Activated T-cell treated with anti-CD3 and anti-CD28 coated beads, Interleukin-2, amount 50 U/mL, for 72 hours (primary cell): ENCODE data around the gene MRTO4. TPM values are rescaled to one million over a fixed set of nuclear protein-coding genes. Genes with fewer than 3 reads are reported as not detected.
"Not testable (repeated sequence)": the region's sequence is repeated elsewhere in the genome, so short reads cannot be mapped to it uniquely, and the experiment has no call there.

Experiments
- ATAC-seq, 2 donors: fragments of 150-1000 bp; cut with Tn5 transposase; replicated peaks in 1 of 2; 2 replicates each; pipeline ENCODE4 v1.10.0; 2021; ENCODE audit warnings: moderate library complexity in 2 of 2, mild to moderate bottlenecking in 1 of 2
- DNase-seq, 2 donors: peaks; one replicate each; pipeline ENCODE4 v3.0.0; 2021 to 2022; ENCODE audit warnings: mixed read lengths in 1 of 2
- H3K27ac Mint-ChIP-seq: one replicate; pipeline ENCODE4 v1.8.0; 2022; ENCODE audit warnings: mild to moderate bottlenecking, moderate library complexity, mixed read lengths
- H3K27me3 Mint-ChIP-seq: one replicate; pipeline ENCODE4 v1.8.0; 2022; ENCODE audit warnings: low read depth, mixed read lengths
- H3K36me3 Mint-ChIP-seq, 2 donors: one replicate each; pipeline ENCODE4 v1.8.0; 2022; ENCODE audit warnings: mixed read lengths in 2 of 2, mild to moderate bottlenecking in 1 of 2; ENCODE audit not compliant: insufficient read depth in 2 of 2
- H3K4me1 Mint-ChIP-seq: one replicate; pipeline ENCODE4 v1.8.0; 2022; ENCODE audit warnings: low read depth, mixed read lengths
- H3K4me3 Mint-ChIP-seq, 2 donors: one replicate each; pipeline ENCODE4 v1.8.0; 2022; ENCODE audit warnings: mild to moderate bottlenecking in 2 of 2, mixed read lengths in 2 of 2, moderate library complexity in 2 of 2
- H3K9me3 Mint-ChIP-seq, 2 donors: one replicate each; pipeline ENCODE4 v1.8.0; 2022; ENCODE audit warnings: mixed read lengths in 2 of 2
- total RNA-seq, 2 donors: library from RNA; stranded (reverse); gene quantifications; one replicate each; pipeline ENCODE4 v1.2.3, GENCODE V29; 2022

Gene MRTO4
- total RNA-seq, 2 donors from 2014 or later: 43.7 to 52.7 TPM

DNA sequence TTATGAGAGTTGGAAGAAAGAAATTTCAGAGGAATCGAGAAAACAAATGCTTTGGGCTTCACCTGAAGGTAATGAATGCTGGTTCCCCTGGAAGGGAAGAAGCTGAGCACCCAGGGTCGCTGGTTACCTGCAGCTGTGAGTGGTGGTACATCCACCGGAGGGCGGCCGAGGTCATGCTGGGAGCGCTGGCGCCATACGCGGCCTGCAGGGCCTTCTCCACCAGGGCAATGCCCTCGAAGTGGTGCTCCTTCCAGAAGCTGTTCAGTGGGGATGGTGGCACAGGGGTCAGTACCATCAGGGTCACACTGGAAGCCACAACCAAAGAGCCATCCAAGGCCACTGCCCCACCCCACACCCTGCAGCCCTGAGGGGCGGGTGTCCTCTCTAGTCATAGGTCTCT, 16.8 kb downstream of the MRTO4 start:
- H3K27me3 Mint-ChIP-seq: peaks cover 14% of the 10 kb centered on the region
- no peak overlapping the region for H3K4me3 Mint-ChIP-seq
- ATAC-seq (peak in 1 of 2 donors; percentile 24), DNase-seq (no peak)
- H3K4me1 Mint-ChIP-seq: peaks cover 4% of the 10 kb centered on the region
- no peaks in the 10 kb centered on the region for H3K9me3 Mint-ChIP-seq
- peaks cover 0 to 7% of the 10 kb centered on the region in 2 donors for H3K36me3 Mint-ChIP-seq
- no peak overlapping the region for H3K27ac Mint-ChIP-seq

- H3K4me1 Mint-ChIP-seq, H3K9me3 Mint-ChIP-seq, ATAC-seq, H3K4me3 Mint-ChIP-seq, H3K27ac Mint-ChIP-seq, DNase-seq: not testable (repeated sequence)
- peaks cover 3 to 10% of the 10 kb centered on the region in 2 donors for H3K36me3 Mint-ChIP-seq
- H3K27me3 Mint-ChIP-seq: peaks cover 15% of the 10 kb centered on the region
Observed at GRCh38 chr1:19269427-19270342, 18.1 kb downstream of the MRTO4 start.

- ATAC-seq: peak in 1 of 2 donors; percentile 22
- H3K9me3 Mint-ChIP-seq, DNase-seq, H3K27ac Mint-ChIP-seq, H3K4me3 Mint-ChIP-seq, H3K4me1 Mint-ChIP-seq: not testable (repeated sequence)
- Mint-ChIP-seq H3K27me3 (peaks cover 15% of the 10 kb centered on the region), H3K36me3 (peaks cover 3 to 10% of the 10 kb centered on the region in 2 donors)
Observed at GRCh38 chr1:19270343-19270730, 18.7 kb downstream of the MRTO4 start.

GRCh38 chr1:19272064-19272463, 20.5 kb downstream of the MRTO4 start:
- Mint-ChIP-seq H3K4me3 (no peak overlapping the region), H3K27me3 (peaks cover 15% of the 10 kb centered on the region), H3K4me1 (peaks cover 5% of the 10 kb centered on the region), H3K36me3 (peaks cover 3 to 10% of the 10 kb centered on the region in 2 donors), H3K27ac (no peak overlapping the region), H3K9me3 (no peaks in the 10 kb centered on the region)
- DNase-seq: no peak
- no peak for ATAC-seq

GRCh38 chr1:19273106-19273843, 21.7 kb downstream of the MRTO4 start:
- DNase-seq (no peak), ATAC-seq (no peak)
- Mint-ChIP-seq H3K4me1 (peaks cover 5% of the 10 kb centered on the region), H3K27me3 (peaks cover 15% of the 10 kb centered on the region), H3K4me3 (peak overlapping the region; percentile 39 to 46), H3K36me3 (peaks cover 3 to 10% of the 10 kb centered on the region in 2 donors), H3K9me3 (no peaks in the 10 kb centered on the region), H3K27ac (no peak overlapping the region)

- peaks cover 15% of the 10 kb centered on the region for H3K27me3 Mint-ChIP-seq
- not testable (repeated sequence) for H3K4me3 Mint-ChIP-seq, H3K27ac Mint-ChIP-seq
Observed at GRCh38 chr1:19273844-19274531, 22.4 kb downstream of the MRTO4 start.

GRCh38 chr1:19274636-19275035, 23.0 kb downstream of the MRTO4 start:
- H3K27me3 Mint-ChIP-seq: peaks cover 15% of the 10 kb centered on the region
- DNase-seq (no peak), ATAC-seq (no peak)
- peaks cover 3 to 10% of the 10 kb centered on the region in 2 donors for H3K36me3 Mint-ChIP-seq
- no peak overlapping the region for H3K4me3 Mint-ChIP-seq
- no peaks in the 10 kb centered on the region for H3K9me3 Mint-ChIP-seq
- H3K27ac Mint-ChIP-seq: no peak overlapping the region
- peaks cover 5% of the 10 kb centered on the region for H3K4me1 Mint-ChIP-seq

More at GRCh38 chr1:19273844-19274531, 22.4 kb downstream of the MRTO4 start:
- peaks cover 3 to 10% of the 10 kb centered on the region in 2 donors for H3K36me3 Mint-ChIP-seq
- H3K4me1 Mint-ChIP-seq, DNase-seq, H3K9me3 Mint-ChIP-seq: not testable (repeated sequence)
- peak; percentile 53 to 64 for ATAC-seq

GRCh38 chr1:19283891-19284290, 32.3 kb downstream of the MRTO4 start:
- Mint-ChIP-seq H3K4me3 (no peak overlapping the region), H3K27me3 (peaks cover 11% of the 10 kb centered on the region), H3K9me3 (no peaks in the 10 kb centered on the region), H3K27ac (no peak overlapping the region), H3K4me1 (peaks cover 2% of the 10 kb centered on the region), H3K36me3 (no peaks in the 10 kb centered on the region)
- ATAC-seq (no peak), DNase-seq (no peak)

DNA sequence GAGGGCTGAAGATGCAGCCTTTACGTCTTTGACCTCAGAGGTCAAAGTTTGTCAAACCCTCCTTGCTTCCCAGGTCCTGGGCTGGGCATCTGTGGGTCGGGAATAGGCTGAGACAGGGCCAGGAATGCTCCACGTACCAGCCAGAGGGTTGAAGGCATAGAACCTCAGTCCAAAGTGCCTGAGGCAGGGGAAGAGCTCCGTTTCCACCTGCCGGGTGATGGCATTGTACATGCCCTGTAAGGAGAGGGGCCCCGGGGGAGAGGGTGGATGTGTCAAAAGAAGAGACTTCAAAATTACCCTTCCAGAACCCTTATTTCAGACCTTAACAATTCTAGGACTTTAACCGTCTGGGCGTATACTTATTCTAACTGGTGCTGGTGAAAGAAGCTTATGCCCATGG, 33.3 kb downstream of the MRTO4 start:
- Mint-ChIP-seq H3K27ac (no peak overlapping the region), H3K27me3 (peaks cover 21% of the 10 kb centered on the region), H3K4me1 (peaks cover 7% of the 10 kb centered on the region)

DNA sequence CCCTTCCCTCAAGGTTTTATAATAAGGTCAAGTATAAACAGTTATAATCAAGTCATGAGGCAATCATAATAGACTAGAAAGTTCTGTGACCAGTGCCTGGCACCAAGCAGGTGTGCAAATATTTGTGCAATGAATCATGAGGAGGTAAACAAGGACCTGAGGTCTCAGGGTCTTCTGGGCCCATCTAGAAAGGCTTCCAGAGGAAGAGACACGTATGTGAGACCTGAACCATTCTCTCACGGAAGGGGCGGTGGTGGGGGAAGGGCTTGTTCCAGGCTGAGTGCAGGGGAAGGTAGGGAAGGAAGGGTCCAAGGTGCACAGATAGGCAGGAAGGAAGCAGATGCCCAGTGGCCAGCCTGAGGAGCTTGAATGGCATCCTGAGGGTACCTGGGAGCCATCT, 33.8 kb downstream of the MRTO4 start:
- DNase-seq, H3K9me3 Mint-ChIP-seq, H3K4me3 Mint-ChIP-seq, ATAC-seq, H3K4me1 Mint-ChIP-seq, H3K27ac Mint-ChIP-seq, H3K36me3 Mint-ChIP-seq: not testable (repeated sequence)
- peaks cover 22% of the 10 kb centered on the region for H3K27me3 Mint-ChIP-seq

More for the DNA sequence above, 33.3 kb downstream of the MRTO4 start:
- H3K36me3 Mint-ChIP-seq: peaks cover 1 to 2% of the 10 kb centered on the region in 2 donors
- no peak for DNase-seq
- peaks cover 0 to 2% of the 10 kb centered on the region in 2 donors for H3K9me3 Mint-ChIP-seq
- no peak overlapping the region for H3K4me3 Mint-ChIP-seq
- ATAC-seq: no peak

GRCh38 chr1:19285807-19286206, 34.2 kb downstream of the MRTO4 start:
- H3K36me3 Mint-ChIP-seq, H3K4me1 Mint-ChIP-seq, DNase-seq, H3K27ac Mint-ChIP-seq, ATAC-seq, H3K9me3 Mint-ChIP-seq, H3K4me3 Mint-ChIP-seq: not testable (repeated sequence)
- peaks cover 22% of the 10 kb centered on the region for H3K27me3 Mint-ChIP-seq

DNA sequence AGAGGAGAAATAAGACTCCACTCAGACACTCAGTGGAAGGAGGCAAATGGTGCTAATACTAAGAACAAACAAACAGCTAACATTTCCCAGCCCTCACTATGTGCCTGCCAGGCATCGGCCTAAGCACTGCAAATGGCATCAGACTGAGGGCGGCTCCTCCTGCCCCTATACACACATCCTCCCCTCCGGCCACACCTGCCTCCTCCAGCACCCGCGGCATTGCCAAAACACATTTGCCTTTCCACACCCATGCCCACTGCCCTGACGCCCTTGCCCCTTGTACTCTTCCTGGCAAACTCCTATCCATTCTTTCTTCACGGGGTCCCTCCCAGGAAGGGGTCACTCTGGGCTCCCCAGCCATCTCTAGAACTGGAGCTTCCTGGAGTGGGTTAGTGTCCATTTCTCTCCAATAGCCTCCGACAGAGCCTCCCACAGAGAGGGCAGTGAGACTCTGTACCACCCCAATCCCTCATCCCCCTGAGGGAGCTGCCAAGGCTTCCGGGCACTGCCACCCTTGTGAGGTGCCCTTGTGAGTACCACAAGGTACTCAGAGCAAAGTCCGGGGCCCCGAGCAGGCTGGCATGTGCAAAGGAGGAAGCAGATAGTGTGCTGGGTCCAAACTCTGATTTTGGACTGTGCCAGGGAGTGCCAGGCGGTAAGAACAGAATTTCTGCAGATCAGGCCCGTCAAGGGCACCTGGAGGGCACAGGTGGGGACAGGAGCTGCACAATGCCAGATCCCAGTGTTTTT, 36.0 kb downstream of the MRTO4 start:
- peaks cover 0 to 3% of the 10 kb centered on the region in 2 donors for H3K9me3 Mint-ChIP-seq

More for the DNA sequence above, 36.0 kb downstream of the MRTO4 start:
- peak overlapping the region; percentile 80 to 82 for H3K4me3 Mint-ChIP-seq
- peaks cover 7% of the 10 kb centered on the region for H3K4me1 Mint-ChIP-seq
- peaks cover 22% of the 10 kb centered on the region for H3K27me3 Mint-ChIP-seq
- DNase-seq: no peak
- ATAC-seq: no peak
- H3K27ac Mint-ChIP-seq: peak overlapping the region; percentile 89
- peaks cover 5 to 8% of the 10 kb centered on the region in 2 donors for H3K36me3 Mint-ChIP-seq
